ENCODE measurements around the gene COL23A1. TPM values are rescaled to one million over a fixed set of nuclear protein-coding genes. Genes with fewer than 3 reads are reported as not detected.

The COL23A1 gene
- total and polyA plus RNA-seq, 2 of the 13 experiments (the other 11 are each of a cell fraction or from before 2014, with no cell fraction given), result not detected

DNA sequence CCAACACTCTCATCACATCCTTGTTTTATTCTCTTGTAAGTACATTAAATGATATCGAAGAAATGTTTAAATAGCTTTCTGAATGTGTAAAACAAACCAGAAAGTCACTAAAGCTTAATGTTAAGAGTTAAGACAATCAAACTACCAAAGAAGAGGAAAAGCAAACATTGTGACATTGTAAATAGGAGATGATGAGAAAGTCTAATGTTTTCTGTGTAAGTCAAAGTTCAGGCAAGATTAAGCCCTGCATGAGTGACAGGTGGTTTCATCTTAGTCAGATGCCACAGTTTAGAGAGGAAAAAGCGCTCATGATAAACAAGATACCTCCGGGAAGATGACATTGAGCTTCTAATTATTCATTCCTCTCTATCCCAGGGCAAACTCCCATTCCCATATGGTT is 306.7 kb downstream of the COL23A1 start:
- Histone ChIP-seq H3K9ac (ENCODE audit: insufficient read depth, low read depth, low read length) (no peak overlapping the region), H3K27ac (ENCODE audit: extremely low read length, insufficient read depth, low read length) (no peak overlapping the region), H4K20me1 (ENCODE audit: insufficient read depth, low read length) (no peaks in the 10 kb centered on the region), H3K36me3 (replicated peaks in 1 of 2; ENCODE audit: control insufficient read depth in 1 of 2, insufficient read depth in 2 of 2, low read length in 2 of 2) (no peaks in the 10 kb centered on the region), H3K27me3 (ENCODE audit: control insufficient read depth in 1 of 2, insufficient read depth in 2 of 2, low read length in 2 of 2) (peaks cover 2 to 37% of the 10 kb centered on the region in 2 experiments; a peak in 4 of 5 replicates), H3K79me2 (ENCODE audit: insufficient read depth, low read length) (no peaks in the 10 kb centered on the region), H3K4me3 (replicated peaks in 1 of 3; ENCODE audit: insufficient read depth in 1 of 3, low read depth in 2 of 3, low read length in 3 of 3) (no peak overlapping the region), H3K4me2 (ENCODE audit: low read depth, low read length) (peak overlapping the region; percentile 6), H2AFZ (ENCODE audit: low read length) (no peak overlapping the region), H3K9me3 (ENCODE audit: low read length) (no peaks in the 10 kb centered on the region; the same call in 1 of the 2 replicates), H3K4me1 (ENCODE audit: insufficient read depth, low read length) (peaks cover 19% of the 10 kb centered on the region)
- WGBS (ENCODE audit: low lambda C conversion rate), result 14% methylated on average over 3 of the region's 3 CpGs
- POLR2A ChIA-PET, result no interaction called here
- intact Hi-C loops (cut with micrococcal nuclease; ENCODE audit: unreplicated experiment) (loop anchor here (5.0 kb wide), 1 partner anchor 554 kb away; no protein-coding TSS in a partner anchor), in situ Hi-C loops (cut with HindIII; ENCODE audit: extremely low pct_ligation_motif_present, low pct_unique_long_range_greater_than_20kb) (loop anchor here (10.0 kb wide), 1 partner anchor 561 kb away; no protein-coding TSS in a partner anchor)
- ATAC-seq (no peak), FAIRE-seq (peak; percentile 44), DNase-seq (ENCODE audit: low spot score) (peak; percentile 39)
- no TSS peak for BruUV-seq (replicated peaks)
- CTCF ChIA-PET (ENCODE audit: low intra/inter-chr PET ratio, low total read pairs), result no interaction called here
- TF ChIP-seq, protein P1, sequence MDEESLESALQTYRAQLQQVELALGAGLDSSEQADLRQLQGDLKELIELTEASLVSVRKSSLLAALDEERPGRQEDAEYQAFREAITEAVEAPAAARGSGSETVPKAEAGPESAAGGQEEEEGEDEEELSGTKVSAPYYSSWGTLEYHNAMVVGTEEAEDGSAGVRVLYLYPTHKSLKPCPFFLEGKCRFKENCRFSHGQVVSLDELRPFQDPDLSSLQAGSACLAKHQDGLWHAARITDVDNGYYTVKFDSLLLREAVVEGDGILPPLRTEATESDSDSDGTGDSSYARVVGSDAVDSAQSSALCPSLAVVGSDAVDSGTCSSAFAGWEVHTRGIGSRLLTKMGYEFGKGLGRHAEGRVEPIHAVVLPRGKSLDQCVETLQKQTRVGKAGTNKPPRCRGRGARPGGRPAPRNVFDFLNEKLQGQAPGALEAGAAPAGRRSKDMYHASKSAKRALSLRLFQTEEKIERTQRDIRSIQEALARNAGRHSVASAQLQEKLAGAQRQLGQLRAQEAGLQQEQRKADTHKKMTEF (CRISPR knock-in tag; IDR thresholded peaks at IDR 0.05), result no peak
- TF ChIP-seq ZSCAN20 (CRISPR knock-in tag; IDR thresholded peaks at IDR 0.05; ENCODE audit: borderline replicate concordance) (no peak), ARID5B (CRISPR knock-in tag; IDR thresholded peaks at IDR 0.05) (peak; percentile 68), THAP11 (CRISPR knock-in tag; IDR thresholded peaks at IDR 0.05) (peak; percentile 39; the same call in 1 of the 2 replicates), FOXJ3 (CRISPR knock-in tag; IDR thresholded peaks at IDR 0.05; ENCODE audit: borderline replicate concordance) (peak; percentile 27; the same call in 1 of the 2 replicates), MED1 (CRISPR knock-in tag; IDR thresholded peaks at IDR 0.05) (peak; percentile 66), TFE3 (CRISPR knock-in tag; IDR thresholded peaks at IDR 0.05) (0 out of 2 replicates have a peak, but pooled peaks have one; percentile 58), FOXA3 (CRISPR knock-in tag; IDR thresholded peaks at IDR 0.05) (peak; percentile 90), CENPT (CRISPR knock-in tag; IDR thresholded peaks at IDR 0.05; ENCODE audit: low read depth) (no peak)
- TF ChIP-seq, protein P2, sequence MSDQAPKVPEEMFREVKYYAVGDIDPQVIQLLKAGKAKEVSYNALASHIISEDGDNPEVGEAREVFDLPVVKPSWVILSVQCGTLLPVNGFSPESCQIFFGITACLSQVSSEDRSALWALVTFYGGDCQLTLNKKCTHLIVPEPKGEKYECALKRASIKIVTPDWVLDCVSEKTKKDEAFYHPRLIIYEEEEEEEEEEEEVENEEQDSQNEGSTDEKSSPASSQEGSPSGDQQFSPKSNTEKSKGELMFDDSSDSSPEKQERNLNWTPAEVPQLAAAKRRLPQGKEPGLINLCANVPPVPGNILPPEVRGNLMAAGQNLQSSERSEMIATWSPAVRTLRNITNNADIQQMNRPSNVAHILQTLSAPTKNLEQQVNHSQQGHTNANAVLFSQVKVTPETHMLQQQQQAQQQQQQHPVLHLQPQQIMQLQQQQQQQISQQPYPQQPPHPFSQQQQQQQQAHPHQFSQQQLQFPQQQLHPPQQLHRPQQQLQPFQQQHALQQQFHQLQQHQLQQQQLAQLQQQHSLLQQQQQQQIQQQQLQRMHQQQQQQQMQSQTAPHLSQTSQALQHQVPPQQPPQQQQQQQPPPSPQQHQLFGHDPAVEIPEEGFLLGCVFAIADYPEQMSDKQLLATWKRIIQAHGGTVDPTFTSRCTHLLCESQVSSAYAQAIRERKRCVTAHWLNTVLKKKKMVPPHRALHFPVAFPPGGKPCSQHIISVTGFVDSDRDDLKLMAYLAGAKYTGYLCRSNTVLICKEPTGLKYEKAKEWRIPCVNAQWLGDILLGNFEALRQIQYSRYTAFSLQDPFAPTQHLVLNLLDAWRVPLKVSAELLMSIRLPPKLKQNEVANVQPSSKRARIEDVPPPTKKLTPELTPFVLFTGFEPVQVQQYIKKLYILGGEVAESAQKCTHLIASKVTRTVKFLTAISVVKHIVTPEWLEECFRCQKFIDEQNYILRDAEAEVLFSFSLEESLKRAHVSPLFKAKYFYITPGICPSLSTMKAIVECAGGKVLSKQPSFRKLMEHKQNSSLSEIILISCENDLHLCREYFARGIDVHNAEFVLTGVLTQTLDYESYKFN (CRISPR knock-in tag; conservative IDR thresholded peaks at IDR 0.05), result peak; percentile 68
- TF ChIP-seq, protein P3, sequence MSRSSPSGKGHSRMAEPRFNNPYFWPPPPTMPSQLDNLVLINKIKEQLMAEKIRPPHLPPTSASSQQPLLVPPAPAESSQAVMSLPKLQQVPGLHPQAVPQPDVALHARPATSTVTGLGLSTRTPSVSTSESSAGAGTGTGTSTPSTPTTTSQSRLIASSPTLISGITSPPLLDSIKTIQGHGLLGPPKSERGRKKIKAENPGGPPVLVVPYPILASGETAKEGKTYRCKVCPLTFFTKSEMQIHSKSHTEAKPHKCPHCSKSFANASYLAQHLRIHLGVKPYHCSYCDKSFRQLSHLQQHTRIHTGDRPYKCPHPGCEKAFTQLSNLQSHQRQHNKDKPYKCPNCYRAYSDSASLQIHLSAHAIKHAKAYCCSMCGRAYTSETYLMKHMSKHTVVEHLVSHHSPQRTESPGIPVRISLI (CRISPR knock-in tag; IDR thresholded peaks at IDR 0.05; ENCODE audit: borderline replicate concordance), result no peak
- TF ChIP-seq, protein P4, sequence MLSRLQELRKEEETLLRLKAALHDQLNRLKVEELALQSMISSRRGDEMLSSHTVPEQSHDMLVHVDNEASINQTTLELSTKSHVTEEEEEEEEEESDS (CRISPR knock-in tag; IDR thresholded peaks at IDR 0.05; ENCODE audit: borderline replicate concordance), result no peak
